ENCODE measurements around the gene PRDM5.

Gene PRDM5

GRCh38 chr4:120673696-120674095 is 248.8 kb downstream of the PRDM5 start:
- no peak for DNase-seq (ENCODE audit: extremely low read depth, low read depth)

GRCh38 chr4:120672558-120673147 is 249.9 kb downstream of the PRDM5 start:
- DNase-seq (ENCODE audit: extremely low read depth, low read depth) = no peak
- H3K4me3 ChIP-seq (replicated peaks; ENCODE audit: low read depth, low read length) = no peak overlapping the region
- TF ChIP-seq CTCF (IDR thresholded peaks at IDR 0.05; ENCODE audit: low read depth, low read length, missing control alignments) = no peak

More at GRCh38 chr4:120673696-120674095, 248.8 kb downstream of the PRDM5 start:
- no peak for TF ChIP-seq CTCF (IDR thresholded peaks at IDR 0.05; ENCODE audit: low read depth, low read length, missing control alignments)
- H3K4me3 ChIP-seq (replicated peaks; ENCODE audit: low read depth, low read length) = no peak overlapping the region

- DNase-seq (ENCODE audit: extremely low read depth, low read depth) = no peak
- no peak overlapping the region for H3K4me3 ChIP-seq (replicated peaks; ENCODE audit: low read depth, low read length)
- no peak for TF ChIP-seq CTCF (IDR thresholded peaks at IDR 0.05; ENCODE audit: low read depth, low read length, missing control alignments)
Measured at GRCh38 chr4:120672076-120672475, 250.4 kb downstream of the PRDM5 start.

- DNase-seq (ENCODE audit: extremely low read depth, low read depth) = no peak
- no peak overlapping the region for H3K4me3 ChIP-seq (replicated peaks; ENCODE audit: low read depth, low read length)
- no peak for TF ChIP-seq CTCF (IDR thresholded peaks at IDR 0.05; ENCODE audit: low read depth, low read length, missing control alignments)
Measured at GRCh38 chr4:120671538-120671937, 251.0 kb downstream of the PRDM5 start.

GRCh38 chr4:120667102-120667501 is 255.4 kb downstream of the PRDM5 start:
- TF ChIP-seq CTCF (IDR thresholded peaks at IDR 0.05; ENCODE audit: low read depth, low read length, missing control alignments) = no peak
- no peak overlapping the region for H3K4me3 ChIP-seq (replicated peaks; ENCODE audit: low read depth, low read length)
- no peak for DNase-seq (ENCODE audit: extremely low read depth, low read depth)

- no peak for TF ChIP-seq CTCF (IDR thresholded peaks at IDR 0.05; ENCODE audit: low read depth, low read length, missing control alignments)
- no peak overlapping the region for H3K4me3 ChIP-seq (replicated peaks; ENCODE audit: low read depth, low read length)
- no peak for DNase-seq (ENCODE audit: extremely low read depth, low read depth)
Measured at GRCh38 chr4:120664851-120665250, 257.7 kb downstream of the PRDM5 start.

- no peak for TF ChIP-seq CTCF (IDR thresholded peaks at IDR 0.05; ENCODE audit: low read depth, low read length, missing control alignments)
- H3K4me3 ChIP-seq (replicated peaks; ENCODE audit: low read depth, low read length) = no peak overlapping the region
- no peak for DNase-seq (ENCODE audit: extremely low read depth, low read depth)
Measured at GRCh38 chr4:120659616-120660170, 262.8 kb downstream of the PRDM5 start.

Measured in HFF-Myc (cell line).